Heart right ventricle (tissue), 16 donors: ENCODE data around the gene GPR33. TPM values are rescaled to one million over a fixed set of nuclear protein-coding genes. Genes with fewer than 3 reads are reported as not detected.

Source experiments
- ATAC-seq, 8 donors: fragments of 200-7000 bp; cut with Tn5 transposase; one replicate each; pipeline ENCODE4 v1.9.1; 2020; ENCODE audit warnings: mild to moderate bottlenecking in 8 of 8, moderate library complexity in 8 of 8, moderate number of reproducible peaks in 1 of 8
- DNase-seq, 2 donors: peaks; one replicate each; pipeline ENCODE4 v3.0.0-alpha.2; 2020
- H3K27ac ChIP-seq, 10 donors: fragments of 200-600 bp; sonication (generic) in 2 of 10; one replicate each; pipeline versions ENCODE4 v1.5.0 to v1.8.0; 2020 to 2022; ENCODE audit warnings: mild to moderate bottlenecking in 3 of 10
- H3K27me3 ChIP-seq, 7 donors: fragments of 200-600 bp; one replicate each; pipeline ENCODE4 v1.8.0; 2021 to 2022; ENCODE audit warnings: mild to moderate bottlenecking in 2 of 7
- H3K36me3 ChIP-seq, 9 donors: fragments of 200-600 bp; sonication (generic) in 1 of 9; one replicate each; pipeline versions ENCODE4 v1.5.0 to v1.8.0; 2020 to 2022; ENCODE audit warnings: mild to moderate bottlenecking in 2 of 9
- H3K4me1 ChIP-seq, 9 donors: fragments of 200-600 bp; sonication (generic) in 1 of 9; one replicate each; pipeline versions ENCODE4 v1.5.0 to v1.8.0; 2020 to 2022; ENCODE audit warnings: mild to moderate bottlenecking in 4 of 9
- H3K4me3 ChIP-seq, 10 donors: fragments of 200-600 bp; sonication (generic) in 2 of 10; one replicate each; pipeline versions ENCODE4 v1.5.0 to v1.8.0; 2020 to 2022; ENCODE audit warnings: mild to moderate bottlenecking in 7 of 10, moderate library complexity in 2 of 10
- H3K9me3 ChIP-seq, 11 donors: fragments of 200-600 bp in 10 of 11; sonication (generic) in 2 of 11; one replicate each; pipeline versions ENCODE4 v1.5.0 to v1.8.0; 2013 to 2022; ENCODE audit warnings: mild to moderate bottlenecking in 2 of 11, control low read depth in 1 of 11, moderate library complexity in 1 of 11
- WGBS, 2 donors: extraction: QIAGEN DNeasy Blood & Tissue Kit; methylation state at CpG; one replicate each; pipeline ENCODE4 v1.1.7; 2013; ENCODE audit warnings: inconsistent platforms in 1 of 2; 5-methylcytosine and 5-hydroxymethylcytosine counted together
- intact Hi-C, 10 donors: fragments of 100-400 bp; cut with DNase I; formaldehyde crosslinking; loops; one replicate each; pipeline versions ENCODE4 v1.11.1 to v1.14.2; 2022
- polyA plus RNA-seq, 2 donors: library from polyadenylated mRNA; stranded (reverse); fragments of 200-250 nt; gene quantifications; one replicate each; pipeline ENCODE4 v1.2.3, GENCODE V29; 2013
- total RNA-seq, 10 donors: library from RNA; stranded (reverse); fragmentation: NEBNext Ultra II Directional in 3 of 10; extraction: Animal tissue kit (Norgen Biotek cat#: 25700) in 3 of 10; gene quantifications; one replicate each; pipeline versions ENCODE4 v1.2.1 to v1.2.4, GENCODE V29; 2021 to 2023
- TF ChIP-seq, protein P1 (sequence below), 9 donors: fragments of 200-600 bp; sonication (generic) in 2 of 9; IDR thresholded peaks; one replicate each; pipeline versions ENCODE4 v1.5.0 to v1.8.0; 2021 to 2022; ENCODE audit warnings: antibody characterized with exemption in 9 of 9, mild to moderate bottlenecking in 5 of 9, moderate library complexity in 1 of 9
- donor health status: Arrhythmogenic right ventricular cardiomyopathy.
- donor health status: ischemic (EF 13 %, LVEDD 7.1; RV severe dilation, severe dysfunction).
- donor health status: healthy with polysubstance abuse.
- donor health status: DM: no; HTN: yes; CAD: no.
- donor health status: DM: no; HTN: no; CAD: no.
- donor health status: ischemic (EF 25% LVEDD 6.9; RV normal size, moderate dysfunction).
- donor health status: ischemic (EF 25% LVEDD 5.7; RV mildly dilated, moderate dysfunction).
- donor health status: healthy.
- donor health status: DM: yes; HTN: yes; CAD: no.
- donor health status: Ischemic cardiomyopathy.
- donor health status: ischemic (EF 35%, LVEDD 5.7; RV mildly dilated, moderate dysfunction).
- donor health status: nonischemic (EF 11% LVEDD 7.7; RV severe dilation, severe dysfunction).
- donor health status: DM: yes; HTN: yes; CAD: no.
- donor health status: PGD.
- donor health status: ischemic (EF 29% LVEDD 5.4; RV normal size, mild dysfunction).
- donor health status: nonischemic (EF 23%, LVEDD 6.1; RV moderate dilation, normal function).

The GPR33 gene
- total and polyA plus RNA-seq, 12 donors: not detected

DNA sequence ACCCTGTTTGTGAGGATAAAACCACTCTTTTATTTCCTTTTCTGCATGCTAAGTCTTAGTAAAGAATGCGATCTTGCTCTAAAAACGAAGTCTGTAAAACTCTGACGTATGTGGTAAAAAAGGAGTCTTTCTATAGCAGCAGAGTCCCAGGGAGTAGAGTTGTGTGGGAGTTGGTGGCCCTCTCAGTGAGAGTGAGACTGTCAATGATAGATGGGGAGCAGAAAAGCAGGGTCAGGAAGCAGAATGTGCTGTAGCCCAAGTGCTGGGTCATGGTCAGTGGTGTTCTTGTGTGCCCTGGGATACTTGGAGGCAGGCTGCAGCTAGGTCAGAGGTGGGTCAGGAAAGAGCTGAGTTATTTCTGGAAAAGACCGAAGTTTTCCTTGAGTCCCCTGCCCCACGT is 20.3 kb upstream of the GPR33 start:
- H3K4me3 ChIP-seq: no peak overlapping the region
- H3K4me1 ChIP-seq: peaks cover 5 to 22% (median 14%) of the 10 kb centered on the region in 9 donors
- no peak for DNase-seq
- no peak overlapping the region for H3K27ac ChIP-seq
- WGBS, 2 donors: 55 to 62% methylated on average over 5 of the region's 5 CpGs
- intact Hi-C loops: loop anchor here in 1 of 10 donors (10.0 kb wide), 1 partner anchor 567 kb away; the partner anchor contains the start of gene ARHGAP5
- TF ChIP-seq, protein P1, sequence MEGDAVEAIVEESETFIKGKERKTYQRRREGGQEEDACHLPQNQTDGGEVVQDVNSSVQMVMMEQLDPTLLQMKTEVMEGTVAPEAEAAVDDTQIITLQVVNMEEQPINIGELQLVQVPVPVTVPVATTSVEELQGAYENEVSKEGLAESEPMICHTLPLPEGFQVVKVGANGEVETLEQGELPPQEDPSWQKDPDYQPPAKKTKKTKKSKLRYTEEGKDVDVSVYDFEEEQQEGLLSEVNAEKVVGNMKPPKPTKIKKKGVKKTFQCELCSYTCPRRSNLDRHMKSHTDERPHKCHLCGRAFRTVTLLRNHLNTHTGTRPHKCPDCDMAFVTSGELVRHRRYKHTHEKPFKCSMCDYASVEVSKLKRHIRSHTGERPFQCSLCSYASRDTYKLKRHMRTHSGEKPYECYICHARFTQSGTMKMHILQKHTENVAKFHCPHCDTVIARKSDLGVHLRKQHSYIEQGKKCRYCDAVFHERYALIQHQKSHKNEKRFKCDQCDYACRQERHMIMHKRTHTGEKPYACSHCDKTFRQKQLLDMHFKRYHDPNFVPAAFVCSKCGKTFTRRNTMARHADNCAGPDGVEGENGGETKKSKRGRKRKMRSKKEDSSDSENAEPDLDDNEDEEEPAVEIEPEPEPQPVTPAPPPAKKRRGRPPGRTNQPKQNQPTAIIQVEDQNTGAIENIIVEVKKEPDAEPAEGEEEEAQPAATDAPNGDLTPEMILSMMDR (IDR thresholded peaks at IDR 0.05): no peak
- H3K9me3 ChIP-seq: no peaks in the 10 kb centered on the region
- H3K27me3 ChIP-seq: no peaks in the 10 kb centered on the region
- ATAC-seq: no peak
- no peaks in the 10 kb centered on the region for H3K36me3 ChIP-seq

- ATAC-seq: peak in 6 of 8 donors; percentile 53 to 80 (median 70)
- H3K27ac ChIP-seq: peak overlapping the region in 6 of 10 donors; percentile 11 to 52 (median 39)
Measured at GRCh38 chr14:31505411-31505810, 17.6 kb upstream of the GPR33 start.

DNA sequence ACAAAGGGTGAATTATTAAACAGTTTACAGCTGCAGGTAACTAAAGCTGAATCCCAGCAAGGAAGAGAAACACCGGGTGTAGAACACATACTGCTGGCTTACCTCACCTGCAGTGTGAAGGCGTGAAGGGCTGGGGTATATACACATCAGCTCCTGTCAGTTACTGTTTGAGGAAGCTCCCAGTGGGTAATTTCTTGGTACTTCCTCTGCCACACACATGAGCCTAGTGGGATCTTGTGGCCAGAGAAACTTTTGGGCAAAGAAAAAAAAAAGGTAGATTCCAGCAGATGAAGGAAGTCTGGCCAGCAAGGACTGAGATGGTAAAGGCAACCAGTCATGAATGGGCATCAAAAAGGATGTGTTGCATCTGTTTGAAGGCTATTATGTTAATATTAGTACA is 14.0 kb upstream of the GPR33 start:
- DNase-seq (no peak), ATAC-seq (no peak)
- no peak overlapping the region for H3K27ac ChIP-seq
- H3K4me1 ChIP-seq: peaks cover 5 to 19% (median 14%) of the 10 kb centered on the region in 9 donors
- TF ChIP-seq, protein P1 (IDR thresholded peaks at IDR 0.05): no peak
- peaks cover 0 to 30% (median 0%) of the 10 kb centered on the region in 11 donors for H3K9me3 ChIP-seq
- intact Hi-C loops: loop anchor here in 1 of 10 donors (10.0 kb wide), 1 partner anchor 573 kb away; the partner anchor contains the start of gene ARHGAP5
- H3K27me3 ChIP-seq: no peaks in the 10 kb centered on the region
- WGBS, 2 donors: 84 to 85% methylated on average over 2 of the region's 2 CpGs
- no peak overlapping the region for H3K4me3 ChIP-seq
- no peaks in the 10 kb centered on the region for H3K36me3 ChIP-seq

More at GRCh38 chr14:31505411-31505810, 17.6 kb upstream of the GPR33 start:
- no peak for DNase-seq
- Histone ChIP-seq H3K36me3 (no peaks in the 10 kb centered on the region), H3K27me3 (no peaks in the 10 kb centered on the region), H3K9me3 (no peaks in the 10 kb centered on the region), H3K4me1 (peaks cover 5 to 21% (median 14%) of the 10 kb centered on the region in 9 donors), H3K4me3 (no peak overlapping the region)
- WGBS, 2 donors: 3 to 17% methylated on average over 1 of the region's 1 CpG
- intact Hi-C loops: loop anchor here in 1 of 10 donors (10.0 kb wide), 1 partner anchor 569 kb away; the partner anchor contains the start of gene ARHGAP5
- TF ChIP-seq, protein P1 (IDR thresholded peaks at IDR 0.05): no peak

GRCh38 chr14:31492759-31493498 is 5.1 kb upstream of the GPR33 start:
- intact Hi-C loops: no loop called here
- TF ChIP-seq, protein P1 (IDR thresholded peaks at IDR 0.05): no peak
- Histone ChIP-seq H3K4me3 (no peak overlapping the region), H3K27ac (no peak overlapping the region), H3K36me3 (no peaks in the 10 kb centered on the region), H3K4me1 (peaks cover 0 to 14% (median 0%) of the 10 kb centered on the region in 9 donors), H3K9me3 (peaks cover 0 to 10% (median 0%) of the 10 kb centered on the region in 11 donors), H3K27me3 (no peaks in the 10 kb centered on the region)
- ATAC-seq (no peak), DNase-seq (no peak)
- WGBS, 2 donors: 80 to 85% methylated on average over 8 of the region's 8 CpGs
